CD14-positive monocyte (primary cell): ENCODE measurements around the gene C1QTNF1. TPM values are rescaled to one million over a fixed set of nuclear protein-coding genes. Genes with fewer than 3 reads are reported as not detected.

ENCODE experiments used
- DNase-seq, 3 donors: peaks; one replicate each; pipeline ENCODE4 v3.0.0-alpha.2; 2011 to 2022
- H2AFZ ChIP-seq: 2 replicates; pipeline ENCODE4 v1.6.0; 2012; ENCODE audit warnings: mild to moderate bottlenecking, low read depth, low read length, inconsistent platforms; ENCODE audit not compliant: insufficient read depth, poor library complexity, severe bottlenecking
- H3K27ac ChIP-seq, 2 donors: 1 replicate in 1 of 2; 2 replicates in 1 of 2; pipeline ENCODE4 v1.5.1; 2012 to 2013; ENCODE audit warnings: low read length in 2 of 2, control low read depth in 1 of 2, inconsistent platforms in 1 of 2, low read depth in 1 of 2, mild to moderate bottlenecking in 1 of 2
- H3K27me3 ChIP-seq, 2 donors: one replicate each; pipeline versions ENCODE4 v1.6.0 to v1.6.1; 2011 to 2013; ENCODE audit warnings: low read length in 2 of 2; ENCODE audit not compliant: control insufficient read depth in 2 of 2, insufficient read depth in 2 of 2
- H3K36me3 ChIP-seq, 2 donors: replicated peaks in 1 of 2; 1 replicate in 1 of 2; 2 replicates in 1 of 2; pipeline versions ENCODE4 v1.5.1 to v1.6.1; 2012 to 2013; ENCODE audit warnings: low read length in 2 of 2, control low read depth in 1 of 2, inconsistent platforms in 1 of 2, mild to moderate bottlenecking in 1 of 2; ENCODE audit not compliant: insufficient read depth in 2 of 2, control insufficient read depth in 1 of 2
- H3K4me1 ChIP-seq, 2 donors: 1 replicate in 1 of 2; 2 replicates in 1 of 2; pipeline versions ENCODE4 v1.5.1 to v1.6.1; 2012 to 2013; ENCODE audit warnings: low read length in 2 of 2, control low read depth in 1 of 2, inconsistent platforms in 1 of 2, mild to moderate bottlenecking in 1 of 2, moderate library complexity in 1 of 2; ENCODE audit not compliant: insufficient read depth in 2 of 2, control insufficient read depth in 1 of 2
- H3K4me2 ChIP-seq: replicated peaks from 2 replicates; pipeline ENCODE3; 2012; ENCODE audit warnings: low read length, moderate library complexity, mild to moderate bottlenecking; ENCODE audit not compliant: poor library complexity, severe bottlenecking; ENCODE audit errors: extremely low read depth
- H3K4me3 ChIP-seq, 3 experiments: fragments of 200-600 bp in 1 of 3; sonication (generic) in 1 of 3; replicated peaks in 1 of 3; 1 replicate in 2 of 3; 2 replicates in 1 of 3; pipeline ENCODE4 v1.5.1; 2011 to 2013; ENCODE audit warnings: low read length in 3 of 3, mild to moderate bottlenecking in 3 of 3, control low read depth in 2 of 3, low read depth in 2 of 3, inconsistent platforms in 1 of 3, moderate library complexity in 1 of 3
- H3K79me2 ChIP-seq: 2 replicates; pipeline ENCODE4 v1.6.0; 2012; ENCODE audit warnings: mild to moderate bottlenecking, control low read depth, inconsistent platforms, low read length, moderate library complexity; ENCODE audit not compliant: insufficient read depth
- H3K9ac ChIP-seq: 2 replicates; pipeline ENCODE4 v1.6.0; 2017; ENCODE audit warnings: low read length, mild to moderate bottlenecking; ENCODE audit not compliant: insufficient read depth, poor library complexity, severe bottlenecking
- H3K9me3 ChIP-seq, 2 donors: replicated peaks in 1 of 2; 1 replicate in 1 of 2; 2 replicates in 1 of 2; pipeline versions ENCODE4 v1.5.1 to v1.6.1; 2012 to 2013; ENCODE audit warnings: low read length in 2 of 2, control low read depth in 1 of 2; ENCODE audit not compliant: control insufficient read depth in 1 of 2, insufficient read depth in 1 of 2
- H4K20me1 ChIP-seq: 2 replicates; pipeline ENCODE4 v1.6.0; 2012; ENCODE audit warnings: mild to moderate bottlenecking, low read length, control low read depth, moderate library complexity; ENCODE audit not compliant: insufficient read depth
- H3K27ac Mint-ChIP-seq, 7 donors: one replicate each; pipeline ENCODE4 v1.8.0; 2020; ENCODE audit warnings: mild to moderate bottlenecking in 7 of 7, mixed read lengths in 7 of 7, moderate library complexity in 6 of 7, inconsistent platforms in 2 of 7
- H3K27me3 Mint-ChIP-seq, 3 donors: one replicate each; pipeline ENCODE4 v1.8.0; 2021 to 2022; ENCODE audit warnings: low read depth in 3 of 3, mild to moderate bottlenecking in 3 of 3, mixed read lengths in 3 of 3, moderate library complexity in 3 of 3, inconsistent platforms in 1 of 3
- H3K36me3 Mint-ChIP-seq, 2 donors: one replicate each; pipeline ENCODE4 v1.8.0; 2020; ENCODE audit warnings: mixed read lengths in 2 of 2, inconsistent platforms in 1 of 2, mild to moderate bottlenecking in 1 of 2
- H3K4me1 Mint-ChIP-seq: one replicate; pipeline ENCODE4 v1.8.0; 2020; ENCODE audit warnings: mild to moderate bottlenecking, mixed read lengths
- H3K4me3 Mint-ChIP-seq, 2 donors: one replicate each; pipeline ENCODE4 v1.8.0; 2020; ENCODE audit warnings: mild to moderate bottlenecking in 2 of 2, mixed read lengths in 2 of 2, moderate library complexity in 1 of 2
- H3K9me3 Mint-ChIP-seq, 7 donors: one replicate each; pipeline ENCODE4 v1.8.0; 2020 to 2022; ENCODE audit warnings: mixed read lengths in 7 of 7, mild to moderate bottlenecking in 6 of 7, moderate library complexity in 6 of 7, inconsistent platforms in 2 of 7
- WGBS: methylation state at CpG from one replicate; pipeline ENCODE4 v1.1.5; 2013; ENCODE audit warnings: missing lambda C conversion rate; ENCODE audit not compliant: insufficient coverage; 5-methylcytosine and 5-hydroxymethylcytosine counted together
- intact Hi-C, 2 donors: fragments of 100-400 bp; cut with micrococcal nuclease; formaldehyde crosslinking; loops; one replicate each; pipeline versions ENCODE4 v1.15.0 to v1.15.1; 2023
- polyA plus RNA-seq, 3 donors: library from polyadenylated mRNA; depleted of rRNA in 1 of 3; unstranded in 2 of 3; stranded (reverse) in 1 of 3; fragments of 300-500 nt in 2 of 3; fragments of >200 nt in 1 of 3; fragmentation: Illumina TruSeq in 2 of 3; gene quantifications; 1 replicate in 2 of 3; 2 replicates in 1 of 3; pipeline ENCODE4 v1.2.3, GENCODE V29; 2012 to 2021
- TF ChIP-seq, protein P1 (sequence below): fragments of 200-600 bp; IDR thresholded peaks from one replicate; pipeline ENCODE4 v1.8.0; 2022; ENCODE audit warnings: antibody characterized with exemption, mild to moderate bottlenecking

C1QTNF1 gene
- polyA plus RNA-seq, 3 donors = not detected

DNA sequence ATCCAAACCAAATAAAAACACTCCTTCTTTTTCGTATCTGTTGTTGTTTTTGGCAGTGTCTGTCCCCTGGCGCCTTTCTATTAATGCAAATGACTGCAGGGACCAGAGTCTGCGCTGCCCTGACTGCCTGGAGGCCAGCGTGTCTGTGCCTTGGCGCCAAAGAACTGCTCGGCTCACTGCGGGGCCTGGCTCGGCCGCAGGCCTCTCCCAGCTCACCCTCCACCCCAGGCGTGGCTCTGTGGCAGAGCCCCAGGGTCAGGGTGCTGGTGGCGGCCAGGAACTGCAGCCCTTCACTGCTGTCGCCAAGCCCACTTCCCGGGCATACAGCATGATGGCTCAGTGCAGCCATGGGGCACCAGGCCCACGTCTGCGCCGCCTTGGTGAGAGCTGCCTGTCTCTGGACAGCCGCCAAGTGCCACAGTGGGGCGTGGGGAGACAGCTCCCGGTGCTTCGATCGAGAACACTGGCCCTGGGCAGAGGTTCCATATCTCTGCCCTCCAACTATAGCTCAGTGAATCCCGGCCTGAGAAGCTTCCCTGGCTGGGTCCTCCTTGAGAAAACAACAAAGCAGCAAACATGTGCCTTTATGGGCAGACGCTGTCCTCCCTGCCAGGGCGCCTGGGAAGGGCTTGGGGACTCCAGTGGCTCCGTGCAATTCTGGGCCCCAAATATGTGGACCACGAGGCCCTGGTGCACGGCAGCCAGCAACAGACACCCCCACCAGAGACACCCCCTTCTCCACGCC, 25.5 kb upstream of the C1QTNF1 start:
- 97% methylated on average over 22 of the region's 28 CpGs for WGBS
- Histone ChIP-seq H3K9ac (no peak overlapping the region), H3K27me3 (no peaks in the 10 kb centered on the region), H2AFZ (no peak overlapping the region), H3K4me3 (no peak overlapping the region), H3K36me3 (peaks cover 64 to 100% of the 10 kb centered on the region in 2 donors), H3K79me2 (peaks cover 62% of the 10 kb centered on the region), H3K4me1 (no peaks in the 10 kb centered on the region), H3K4me2 (no peak overlapping the region), H3K27ac (no peak overlapping the region), H3K9me3 (no peaks in the 10 kb centered on the region), H4K20me1 (peaks cover 98% of the 10 kb centered on the region)
- intact Hi-C loops = no loop called here
- TF ChIP-seq, protein P1, sequence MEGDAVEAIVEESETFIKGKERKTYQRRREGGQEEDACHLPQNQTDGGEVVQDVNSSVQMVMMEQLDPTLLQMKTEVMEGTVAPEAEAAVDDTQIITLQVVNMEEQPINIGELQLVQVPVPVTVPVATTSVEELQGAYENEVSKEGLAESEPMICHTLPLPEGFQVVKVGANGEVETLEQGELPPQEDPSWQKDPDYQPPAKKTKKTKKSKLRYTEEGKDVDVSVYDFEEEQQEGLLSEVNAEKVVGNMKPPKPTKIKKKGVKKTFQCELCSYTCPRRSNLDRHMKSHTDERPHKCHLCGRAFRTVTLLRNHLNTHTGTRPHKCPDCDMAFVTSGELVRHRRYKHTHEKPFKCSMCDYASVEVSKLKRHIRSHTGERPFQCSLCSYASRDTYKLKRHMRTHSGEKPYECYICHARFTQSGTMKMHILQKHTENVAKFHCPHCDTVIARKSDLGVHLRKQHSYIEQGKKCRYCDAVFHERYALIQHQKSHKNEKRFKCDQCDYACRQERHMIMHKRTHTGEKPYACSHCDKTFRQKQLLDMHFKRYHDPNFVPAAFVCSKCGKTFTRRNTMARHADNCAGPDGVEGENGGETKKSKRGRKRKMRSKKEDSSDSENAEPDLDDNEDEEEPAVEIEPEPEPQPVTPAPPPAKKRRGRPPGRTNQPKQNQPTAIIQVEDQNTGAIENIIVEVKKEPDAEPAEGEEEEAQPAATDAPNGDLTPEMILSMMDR = no peak
- H3K9me3 Mint-ChIP-seq = peaks cover 0 to under 1% (median 0%) of the 10 kb centered on the region in 7 donors
- no peak for DNase-seq
- H3K4me3 Mint-ChIP-seq = no peak overlapping the region
- H3K4me1 Mint-ChIP-seq = peaks cover under 1% of the 10 kb centered on the region
- H3K36me3 Mint-ChIP-seq = peaks cover 60 to 98% of the 10 kb centered on the region in 2 donors
- H3K27ac Mint-ChIP-seq = peak overlapping the region in 2 of 7 donors; percentile 33 to 61
- peaks cover 0 to 2% (median 1%) of the 10 kb centered on the region in 3 donors for H3K27me3 Mint-ChIP-seq

DNA sequence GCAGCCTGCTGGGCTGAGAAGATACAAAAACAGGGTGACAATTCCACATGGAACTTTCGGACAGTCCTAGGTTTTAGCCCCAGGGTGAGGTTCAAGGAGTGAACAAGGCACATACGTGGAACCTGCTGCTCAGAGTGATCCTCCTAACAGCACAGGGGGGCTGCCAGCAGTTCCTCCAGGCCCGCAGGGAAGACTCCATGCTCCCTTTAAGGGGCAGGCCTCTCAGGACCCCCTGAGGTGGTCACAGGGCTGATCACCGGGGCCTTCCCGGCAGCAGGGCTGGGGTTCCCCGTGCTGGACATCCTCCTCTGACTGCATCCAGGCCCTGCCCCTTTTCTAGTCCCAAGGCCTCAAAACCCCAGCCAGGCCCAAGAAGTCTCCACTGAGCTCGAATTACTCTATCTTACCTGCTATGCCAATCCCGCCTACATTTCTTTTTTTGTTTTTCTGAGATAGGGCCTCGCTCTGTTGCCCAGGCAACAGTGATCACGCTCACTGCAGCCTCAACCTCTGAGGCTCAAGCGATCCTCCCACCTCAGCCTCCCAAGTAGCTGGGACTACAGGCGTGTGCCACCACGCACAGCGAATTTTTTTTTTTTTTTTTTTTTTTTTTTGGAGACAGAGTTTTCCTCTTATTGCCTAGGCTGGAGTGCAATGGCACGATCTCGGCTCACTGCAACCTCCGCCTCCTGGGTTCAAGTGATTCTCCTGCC, 24.8 kb upstream of the C1QTNF1 start:
- no peaks in the 10 kb centered on the region for H3K9me3 ChIP-seq
- TF ChIP-seq, protein P1 = no peak
- no peaks in the 10 kb centered on the region for H3K4me1 ChIP-seq
- Mint-ChIP-seq H3K4me3 (no peak overlapping the region), H3K27me3 (peaks cover 0 to 2% (median 1%) of the 10 kb centered on the region in 3 donors), H3K36me3 (peaks cover 56 to 95% of the 10 kb centered on the region in 2 donors), H3K9me3 (no peaks in the 10 kb centered on the region), H3K4me1 (no peaks in the 10 kb centered on the region), H3K27ac (no peak overlapping the region)
- H4K20me1 ChIP-seq = peaks cover 98% of the 10 kb centered on the region
- H3K36me3 ChIP-seq = peaks cover 59 to 97% of the 10 kb centered on the region in 2 donors
- no peak overlapping the region for H3K4me2 ChIP-seq
- H3K27me3 ChIP-seq = no peaks in the 10 kb centered on the region
- DNase-seq = no peak
- H3K4me3 ChIP-seq = no peak overlapping the region
- H2AFZ ChIP-seq = no peak overlapping the region
- WGBS = 98% methylated on average over 13 of the region's 17 CpGs
- H3K79me2 ChIP-seq = peaks cover 68% of the 10 kb centered on the region
- H3K27ac ChIP-seq = no peak overlapping the region
- H3K9ac ChIP-seq = no peak overlapping the region
- intact Hi-C loops = no loop called here
